GM21447 (cell line): ENCODE results near the gene GPHN.
"Not testable (repeated sequence)": the region's sequence is repeated elsewhere in the genome, so short reads cannot be mapped to it uniquely, and the experiment has no call there.

Experiments used
- ATAC-seq: cut with Tn5 transposase; IDR thresholded peaks from one replicate; pipeline ENCODE4 v1.9.1; 2021; ENCODE audit not compliant: unreplicated experiment

The GPHN gene

DNA sequence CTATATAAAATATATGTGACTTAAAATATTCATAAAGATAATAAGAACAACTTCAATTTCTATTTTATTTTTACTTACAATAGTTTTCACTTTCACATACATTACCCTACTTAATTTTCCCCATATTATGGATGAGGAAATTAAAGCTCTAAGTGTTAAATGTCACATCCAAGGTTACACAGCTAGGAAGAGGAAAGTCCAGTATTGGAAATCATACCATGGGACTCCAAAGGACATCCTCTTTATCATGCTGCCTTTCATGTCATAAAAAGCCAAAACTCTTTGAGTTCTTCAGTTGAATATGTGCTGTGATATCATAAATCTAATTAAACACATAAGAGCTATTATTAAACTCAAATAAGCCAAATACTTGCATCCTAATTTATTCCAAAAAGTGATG, 508.9 kb downstream of the GPHN start:
- ATAC-seq: no peak

- no peak for ATAC-seq
These were observed 510.8 kb downstream of the GPHN start for GRCh38 chr14:67018720-67019119.

GRCh38 chr14:67019796-67020195, 511.8 kb downstream of the GPHN start:
- ATAC-seq: no peak

DNA sequence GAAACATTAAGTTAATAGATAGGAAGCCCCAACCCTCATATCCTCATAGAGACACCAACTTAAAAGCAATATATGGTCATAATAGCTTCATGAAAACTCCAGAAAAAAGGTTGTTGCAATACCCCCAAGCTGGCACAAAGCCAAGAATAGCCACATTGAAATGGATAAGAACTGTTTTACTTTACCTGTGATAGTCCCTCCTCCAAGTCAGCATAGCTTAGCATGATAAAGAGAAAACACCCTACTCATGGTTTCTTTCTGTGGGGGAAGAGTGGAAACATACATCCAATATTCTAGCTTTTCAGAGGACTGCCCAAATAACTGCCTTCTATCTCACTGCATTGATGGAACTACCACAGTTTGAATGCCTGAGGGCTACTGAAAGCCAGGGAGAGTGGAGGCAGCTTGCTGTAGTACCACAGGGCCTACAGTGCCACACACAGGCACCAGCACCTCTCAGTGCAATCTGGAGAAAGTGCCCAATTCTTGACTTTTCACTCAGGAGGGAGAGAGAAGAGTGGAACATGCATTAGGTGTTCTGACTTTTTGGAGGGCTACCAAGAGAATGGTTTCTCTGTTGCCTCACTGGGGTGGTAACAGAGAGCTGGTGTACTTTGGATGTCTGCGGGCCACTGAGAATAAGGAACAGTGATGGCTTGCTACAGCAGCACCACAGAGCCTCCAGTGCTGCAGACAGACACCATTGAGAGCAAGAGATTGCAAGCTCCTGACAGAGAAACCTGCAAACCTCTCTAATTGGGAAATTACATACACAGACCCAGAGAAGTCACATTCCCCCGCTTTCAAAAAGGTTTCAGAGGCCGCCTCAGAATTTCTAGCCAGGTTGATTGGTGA, 524.2 kb downstream of the GPHN start:
- no peak for ATAC-seq

DNA sequence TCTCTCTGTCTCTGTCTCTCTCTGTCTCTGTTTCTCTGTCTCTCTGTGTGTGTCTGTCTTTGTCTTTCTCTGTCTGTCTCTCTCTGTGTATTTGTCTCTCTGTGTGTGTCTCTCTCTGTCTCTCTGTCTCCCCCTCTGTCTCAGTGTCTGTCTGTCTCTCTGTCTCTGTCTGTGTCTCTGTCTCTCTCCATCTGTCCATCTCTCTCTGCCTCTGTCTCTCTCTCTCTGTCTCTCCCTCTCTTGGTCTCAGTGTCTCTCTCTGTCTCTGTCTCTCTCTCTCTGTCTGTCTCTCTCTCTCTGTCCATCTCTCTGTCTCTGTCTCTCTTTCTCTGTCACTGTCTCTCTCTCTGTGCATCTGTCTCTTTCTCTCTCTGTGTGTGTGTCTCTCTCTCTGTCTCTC, 537.5 kb downstream of the GPHN start:
- ATAC-seq: no peak

- ATAC-seq: no peak
These were observed 542.9 kb downstream of the GPHN start for GRCh38 chr14:67050896-67051295.

GRCh38 chr14:67056684-67057083, 548.7 kb downstream of the GPHN start:
- ATAC-seq: no peak

- no peak for ATAC-seq
These were observed 551.6 kb downstream of the GPHN start for GRCh38 chr14:67059596-67059995.

DNA sequence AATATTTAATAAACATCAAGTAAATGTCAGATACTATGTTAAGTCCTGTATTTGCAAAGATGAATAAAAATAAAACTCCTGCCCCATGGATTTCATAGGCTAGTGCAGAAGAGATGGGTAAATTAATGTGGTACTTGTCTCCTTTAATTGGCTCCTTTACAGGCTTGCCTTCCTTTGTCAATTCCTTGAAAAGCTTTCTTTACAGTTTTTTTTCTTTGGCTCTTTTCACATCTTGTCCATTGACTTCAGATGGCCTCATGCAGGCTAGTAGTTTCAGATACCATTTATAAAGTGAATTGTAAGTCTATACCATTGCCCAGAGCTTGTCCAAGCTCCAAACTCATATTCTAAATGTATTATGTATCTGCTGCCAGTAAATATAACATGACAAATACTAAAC, 552.6 kb downstream of the GPHN start:
- ATAC-seq: no peak

- not testable (repeated sequence) for ATAC-seq
These were observed 559.3 kb downstream of the GPHN start for GRCh38 chr14:67067070-67067814.

- no peak for ATAC-seq
These were observed 560.3 kb downstream of the GPHN start for GRCh38 chr14:67068251-67068650.

- ATAC-seq: no peak
These were observed 563.6 kb downstream of the GPHN start for GRCh38 chr14:67071506-67071905.

- ATAC-seq: no peak
These were observed 570.0 kb downstream of the GPHN start for GRCh38 chr14:67077921-67078320.

DNA sequence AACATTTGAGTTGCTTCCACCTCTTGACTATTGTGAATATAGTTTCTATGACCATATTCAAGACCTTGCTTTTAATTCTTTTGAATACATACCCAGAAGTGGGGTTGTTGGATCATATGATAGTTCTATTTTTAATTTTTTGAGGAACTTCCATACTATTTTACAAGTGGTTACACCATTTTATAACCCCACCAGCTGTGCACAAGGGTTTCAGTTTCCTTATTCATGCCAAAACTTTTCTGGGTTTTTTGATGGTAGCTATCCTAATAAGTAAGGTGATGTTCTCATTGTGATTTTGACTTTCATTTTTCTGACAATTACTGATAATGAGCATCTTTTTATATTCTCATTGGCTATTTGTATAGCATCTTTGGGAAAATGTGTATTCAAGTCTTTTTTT, 571.9 kb downstream of the GPHN start:
- ATAC-seq: no peak

- ATAC-seq: no peak
These were observed 600.3 kb downstream of the GPHN start for GRCh38 chr14:67108230-67108629.

- ATAC-seq: no peak
These were observed 603.1 kb downstream of the GPHN start for GRCh38 chr14:67111022-67111421.

- no peak for ATAC-seq
These were observed 604.4 kb downstream of the GPHN start for GRCh38 chr14:67112344-67112743.

GRCh38 chr14:67127174-67127573, 619.2 kb downstream of the GPHN start:
- no peak for ATAC-seq

DNA sequence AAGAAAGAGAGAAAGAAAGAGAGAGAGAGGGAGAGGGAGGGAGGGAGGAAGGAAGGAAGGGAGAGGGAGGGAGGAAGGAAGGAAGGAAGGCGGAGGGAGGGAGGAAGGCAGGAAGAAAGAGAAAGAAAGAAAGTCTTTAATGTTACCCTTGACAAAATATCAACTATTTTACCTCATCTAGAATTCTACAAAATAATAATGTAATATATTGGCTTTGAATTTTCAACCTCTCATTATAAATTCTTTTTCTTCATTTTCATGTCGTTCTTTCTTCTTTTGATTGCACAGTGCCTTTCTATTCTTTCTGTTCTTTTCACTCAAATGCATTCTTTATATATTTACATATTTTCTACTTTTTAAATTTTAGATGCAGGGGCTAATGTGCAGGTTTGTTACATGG, 621.8 kb downstream of the GPHN start:
- no peak for ATAC-seq

GRCh38 chr14:67131691-67132090, 623.7 kb downstream of the GPHN start:
- no peak for ATAC-seq

- no peak for ATAC-seq
These were observed 625.2 kb downstream of the GPHN start for GRCh38 chr14:67133144-67133543.
